Activated T-helper 1 cell treated with anti-CD3 and anti-CD28 coated beads, Interleukin-12 subunit alpha, Interleukin-12 subunit beta, Interleukin-2, Interleukin-4 antibody, amounts not matched to agents 30 ng/mL and 10 ng/mL and 1 ng/mL, durations not matched to agents 14 hours and 24 hours and 36 hours (primary cell): ENCODE data around the gene HPX. TPM values are rescaled to one million over a fixed set of nuclear protein-coding genes. Genes with fewer than 3 reads are reported as not detected.

Experiments
- DNase-seq: peaks from one replicate; pipeline ENCODE4 v3.0.0; 2021; ENCODE audit warnings: low spot score
- H3K27ac Mint-ChIP-seq: one replicate; pipeline ENCODE4 v1.8.0; 2021; ENCODE audit warnings: mild to moderate bottlenecking, mixed read lengths
- H3K27me3 Mint-ChIP-seq: one replicate; pipeline ENCODE4 v1.8.0; 2022; ENCODE audit warnings: mild to moderate bottlenecking, moderate library complexity, mixed read lengths; ENCODE audit not compliant: insufficient read depth
- H3K36me3 Mint-ChIP-seq: one replicate; pipeline ENCODE4 v1.8.0; 2021; ENCODE audit warnings: low read depth, mixed read lengths
- H3K4me1 Mint-ChIP-seq: one replicate; pipeline ENCODE4 v1.8.0; 2021; ENCODE audit warnings: low read depth, mixed read lengths
- H3K4me3 Mint-ChIP-seq: one replicate; pipeline ENCODE4 v1.8.0; 2021; ENCODE audit warnings: mild to moderate bottlenecking, moderate library complexity, mixed read lengths
- H3K9me3 Mint-ChIP-seq: one replicate; pipeline ENCODE4 v1.8.0; 2021; ENCODE audit warnings: mixed read lengths
- intact Hi-C: fragments of 100-400 bp; cut with micrococcal nuclease; formaldehyde crosslinking; loops from one replicate; pipeline ENCODE4 v1.15.1; 2024
- total RNA-seq: library from RNA; stranded (reverse); gene quantifications from 2 replicates; pipeline ENCODE4 v1.2.3, GENCODE V29; 2022

HPX gene
- total RNA-seq, 1 donor from 2014 or later: not detected

GRCh38 chr11:6456361-6457073, 15.7 kb upstream of the HPX start:
- no peak overlapping the region for H3K27ac Mint-ChIP-seq
- DNase-seq: no peak
- intact Hi-C loops: no loop called here
- H3K4me1 Mint-ChIP-seq: no peaks in the 10 kb centered on the region
- H3K9me3 Mint-ChIP-seq: no peaks in the 10 kb centered on the region
- peaks cover 2% of the 10 kb centered on the region for H3K27me3 Mint-ChIP-seq
- no peaks in the 10 kb centered on the region for H3K36me3 Mint-ChIP-seq
- H3K4me3 Mint-ChIP-seq: no peak overlapping the region

GRCh38 chr11:6455070-6455469, 14.3 kb upstream of the HPX start:
- Mint-ChIP-seq H3K36me3 (no peaks in the 10 kb centered on the region), H3K4me3 (no peak overlapping the region), H3K4me1 (no peaks in the 10 kb centered on the region), H3K27ac (no peak overlapping the region), H3K27me3 (peaks cover 2% of the 10 kb centered on the region), H3K9me3 (no peaks in the 10 kb centered on the region)
- no peak for DNase-seq
- intact Hi-C loops: no loop called here

GRCh38 chr11:6453152-6453551, 12.4 kb upstream of the HPX start:
- no peak for DNase-seq
- Mint-ChIP-seq H3K4me3 (no peak overlapping the region), H3K9me3 (no peaks in the 10 kb centered on the region), H3K27me3 (no peaks in the 10 kb centered on the region), H3K27ac (no peak overlapping the region), H3K4me1 (no peaks in the 10 kb centered on the region), H3K36me3 (no peaks in the 10 kb centered on the region)
- intact Hi-C loops: no loop called here

- no peak for DNase-seq
- Mint-ChIP-seq H3K9me3 (no peaks in the 10 kb centered on the region), H3K4me1 (no peaks in the 10 kb centered on the region), H3K27ac (no peak overlapping the region), H3K4me3 (no peak overlapping the region), H3K27me3 (no peaks in the 10 kb centered on the region), H3K36me3 (no peaks in the 10 kb centered on the region)
- intact Hi-C loops: no loop called here
These were observed 11.4 kb upstream of the HPX start for GRCh38 chr11:6452219-6452618.

- intact Hi-C loops: no loop called here
- Mint-ChIP-seq H3K36me3 (no peaks in the 10 kb centered on the region), H3K4me3 (no peak overlapping the region), H3K27me3 (peaks cover 6% of the 10 kb centered on the region), H3K9me3 (no peaks in the 10 kb centered on the region), H3K4me1 (no peaks in the 10 kb centered on the region), H3K27ac (no peak overlapping the region)
- DNase-seq: no peak
These were observed 7.8 kb upstream of the HPX start for GRCh38 chr11:6448574-6448973.

- Mint-ChIP-seq H3K27me3 (peaks cover 8% of the 10 kb centered on the region), H3K4me3 (no peak overlapping the region), H3K4me1 (no peaks in the 10 kb centered on the region), H3K27ac (no peak overlapping the region), H3K36me3 (no peaks in the 10 kb centered on the region), H3K9me3 (no peaks in the 10 kb centered on the region)
- intact Hi-C loops: loop anchor here (1.0 to 2.0 kb wide), 2 partner anchors 25 to 64 kb away; partner anchors contain the start of gene APBB1
- peak; percentile 39 for DNase-seq
These were observed 2.6 kb upstream of the HPX start for GRCh38 chr11:6443269-6444003.

- intact Hi-C loops: loop anchor here (2.0 kb wide), 1 partner anchor 24 kb away; the partner anchor contains the start of gene APBB1
- no peak for DNase-seq
- no peak overlapping the region for H3K27ac Mint-ChIP-seq
- H3K36me3 Mint-ChIP-seq: no peaks in the 10 kb centered on the region
- H3K27me3 Mint-ChIP-seq: peaks cover 8% of the 10 kb centered on the region
- no peaks in the 10 kb centered on the region for H3K9me3 Mint-ChIP-seq
- H3K4me3 Mint-ChIP-seq: no peak overlapping the region
- no peaks in the 10 kb centered on the region for H3K4me1 Mint-ChIP-seq
These were observed 1.7 kb upstream of the HPX start for GRCh38 chr11:6442441-6442840.

DNA sequence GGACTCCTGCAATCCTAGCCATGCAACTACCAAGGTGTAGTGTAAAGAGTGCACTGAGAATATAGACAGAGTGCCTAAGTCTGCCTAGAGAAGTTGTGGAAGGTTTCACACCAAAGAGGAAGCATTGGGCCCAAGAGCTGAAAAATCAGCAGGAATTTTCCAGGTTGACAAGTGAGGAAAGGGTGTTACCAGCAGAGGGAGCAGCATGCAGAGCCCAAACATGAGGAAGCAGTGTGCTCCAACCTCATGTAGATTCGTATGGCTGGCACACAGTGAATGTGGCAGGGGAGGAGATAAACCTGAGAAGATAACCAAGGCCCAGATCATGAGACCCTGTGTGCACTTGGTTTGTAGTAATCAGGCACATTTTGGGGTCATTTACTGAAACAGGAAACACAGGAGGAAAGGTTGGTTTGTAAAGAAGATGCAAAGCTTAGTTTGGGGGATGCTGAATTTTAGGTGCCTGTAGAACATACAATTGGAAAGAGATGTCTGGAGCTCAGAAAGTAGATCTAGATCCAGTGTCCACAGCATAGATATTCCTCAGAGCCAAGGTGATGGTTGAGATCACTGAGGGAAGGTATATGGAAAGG, 1.7 kb downstream of the HPX start:
- no peak overlapping the region for H3K4me3 Mint-ChIP-seq
- no peak for DNase-seq
- intact Hi-C loops: loop anchor here (2.0 to 5.0 kb wide), 4 partner anchors 37 to 268 kb away; partner anchors contain the start of genes ARFIP2 and TIMM10B
- peaks cover 6% of the 10 kb centered on the region for H3K4me1 Mint-ChIP-seq
- peaks cover 2% of the 10 kb centered on the region for H3K27me3 Mint-ChIP-seq
- no peaks in the 10 kb centered on the region for H3K9me3 Mint-ChIP-seq
- H3K27ac Mint-ChIP-seq: no peak overlapping the region
- no peaks in the 10 kb centered on the region for H3K36me3 Mint-ChIP-seq

- intact Hi-C loops: loop anchor here (2.0 to 5.0 kb wide), 4 partner anchors 36 to 269 kb away; partner anchors contain the start of genes ARFIP2 and TIMM10B
- Mint-ChIP-seq H3K9me3 (no peaks in the 10 kb centered on the region), H3K27me3 (peaks cover 2% of the 10 kb centered on the region), H3K4me3 (no peak overlapping the region), H3K36me3 (no peaks in the 10 kb centered on the region), H3K27ac (no peak overlapping the region), H3K4me1 (peaks cover 6% of the 10 kb centered on the region)
- no peak for DNase-seq
These were observed 2.8 kb downstream of the HPX start for GRCh38 chr11:6437993-6438392.

GRCh38 chr11:6437423-6437822, 3.4 kb downstream of the HPX start:
- intact Hi-C loops: loop anchor here (5.0 kb wide), 1 partner anchor 35 kb away; no protein-coding TSS in a partner anchor
- Mint-ChIP-seq H3K9me3 (no peaks in the 10 kb centered on the region), H3K36me3 (no peaks in the 10 kb centered on the region), H3K4me1 (peaks cover 6% of the 10 kb centered on the region), H3K27me3 (peaks cover 2% of the 10 kb centered on the region), H3K27ac (no peak overlapping the region), H3K4me3 (no peak overlapping the region)
- DNase-seq: no peak

DNA sequence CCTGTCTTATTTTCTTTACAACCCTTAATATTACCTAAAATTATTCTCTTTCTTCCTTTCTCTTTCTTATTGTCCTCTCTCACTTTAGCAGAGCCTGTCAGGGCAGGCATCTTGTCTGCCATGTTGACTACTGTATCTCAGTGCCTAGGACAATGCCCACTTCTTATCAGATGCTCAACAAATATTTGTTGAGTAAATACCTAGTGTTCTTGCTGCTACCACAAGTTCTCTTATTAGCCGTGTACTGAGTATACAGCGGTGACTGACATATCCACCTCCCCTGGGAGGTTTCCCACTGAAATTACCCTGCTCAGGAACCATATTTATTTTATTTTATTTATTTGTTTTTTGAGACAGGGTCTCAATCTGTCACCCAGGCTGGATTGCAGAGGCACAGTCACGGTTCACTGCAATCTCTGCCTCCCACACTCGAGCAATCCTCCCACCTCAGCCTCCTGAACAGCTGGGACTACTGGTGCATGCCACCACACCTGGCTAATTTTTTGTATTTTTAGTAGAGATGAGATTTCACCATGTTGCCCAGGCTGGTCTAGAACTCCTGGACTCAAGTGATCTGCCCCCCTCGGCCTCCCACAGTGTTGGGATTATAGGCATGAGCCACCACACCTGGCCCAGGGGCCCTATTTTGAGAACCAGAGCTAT, 6.7 kb downstream of the HPX start:
- H3K9me3 Mint-ChIP-seq: no peaks in the 10 kb centered on the region
- H3K27ac Mint-ChIP-seq: no peak overlapping the region
- H3K4me1 Mint-ChIP-seq: peaks cover 6% of the 10 kb centered on the region
- H3K27me3 Mint-ChIP-seq: no peaks in the 10 kb centered on the region
- H3K36me3 Mint-ChIP-seq: no peaks in the 10 kb centered on the region
- no peak overlapping the region for H3K4me3 Mint-ChIP-seq
- DNase-seq: no peak
- intact Hi-C loops: no loop called here

- peaks cover 7% of the 10 kb centered on the region for H3K27me3 Mint-ChIP-seq
- peaks cover 6% of the 10 kb centered on the region for H3K4me1 Mint-ChIP-seq
- no peak overlapping the region for H3K27ac Mint-ChIP-seq
These were observed 8.9 kb downstream of the HPX start for GRCh38 chr11:6431861-6432260.

More at GRCh38 chr11:6431861-6432260, 8.9 kb downstream of the HPX start:
- H3K9me3 Mint-ChIP-seq: no peaks in the 10 kb centered on the region
- no peak overlapping the region for H3K4me3 Mint-ChIP-seq
- no peaks in the 10 kb centered on the region for H3K36me3 Mint-ChIP-seq
- no peak for DNase-seq
- intact Hi-C loops: no loop called here
